CD14-positive monocyte (primary cell): ENCODE measurements around the gene AVL9. TPM values are rescaled to one million over a fixed set of nuclear protein-coding genes. Genes with fewer than 3 reads are reported as not detected.
A peak's percentile ranks its signal among the peaks of the same experiment; 100 is the strongest.

Source experiments
- DNase-seq, 3 donors: peaks; one replicate each; pipeline ENCODE4 v3.0.0-alpha.2; 2011 to 2022
- H2AFZ ChIP-seq: 2 replicates; pipeline ENCODE4 v1.6.0; 2012; ENCODE audit warnings: mild to moderate bottlenecking, low read depth, low read length, inconsistent platforms; ENCODE audit not compliant: insufficient read depth, poor library complexity, severe bottlenecking
- H3K27ac ChIP-seq, 2 donors: 1 replicate in 1 of 2; 2 replicates in 1 of 2; pipeline ENCODE4 v1.5.1; 2012 to 2013; ENCODE audit warnings: low read length in 2 of 2, control low read depth in 1 of 2, inconsistent platforms in 1 of 2, low read depth in 1 of 2, mild to moderate bottlenecking in 1 of 2
- H3K27me3 ChIP-seq, 2 donors: one replicate each; pipeline versions ENCODE4 v1.6.0 to v1.6.1; 2011 to 2013; ENCODE audit warnings: low read length in 2 of 2; ENCODE audit not compliant: control insufficient read depth in 2 of 2, insufficient read depth in 2 of 2
- H3K36me3 ChIP-seq, 2 donors: replicated peaks in 1 of 2; 1 replicate in 1 of 2; 2 replicates in 1 of 2; pipeline versions ENCODE4 v1.5.1 to v1.6.1; 2012 to 2013; ENCODE audit warnings: low read length in 2 of 2, control low read depth in 1 of 2, inconsistent platforms in 1 of 2, mild to moderate bottlenecking in 1 of 2; ENCODE audit not compliant: insufficient read depth in 2 of 2, control insufficient read depth in 1 of 2
- H3K4me1 ChIP-seq, 2 donors: 1 replicate in 1 of 2; 2 replicates in 1 of 2; pipeline versions ENCODE4 v1.5.1 to v1.6.1; 2012 to 2013; ENCODE audit warnings: low read length in 2 of 2, control low read depth in 1 of 2, inconsistent platforms in 1 of 2, mild to moderate bottlenecking in 1 of 2, moderate library complexity in 1 of 2; ENCODE audit not compliant: insufficient read depth in 2 of 2, control insufficient read depth in 1 of 2
- H3K4me2 ChIP-seq: replicated peaks from 2 replicates; pipeline ENCODE3; 2012; ENCODE audit warnings: low read length, moderate library complexity, mild to moderate bottlenecking; ENCODE audit not compliant: poor library complexity, severe bottlenecking; ENCODE audit errors: extremely low read depth
- H3K4me3 ChIP-seq, 3 experiments: fragments of 200-600 bp in 1 of 3; sonication (generic) in 1 of 3; replicated peaks in 1 of 3; 1 replicate in 2 of 3; 2 replicates in 1 of 3; pipeline ENCODE4 v1.5.1; 2011 to 2013; ENCODE audit warnings: low read length in 3 of 3, mild to moderate bottlenecking in 3 of 3, control low read depth in 2 of 3, low read depth in 2 of 3, inconsistent platforms in 1 of 3, moderate library complexity in 1 of 3
- H3K79me2 ChIP-seq: 2 replicates; pipeline ENCODE4 v1.6.0; 2012; ENCODE audit warnings: mild to moderate bottlenecking, control low read depth, inconsistent platforms, low read length, moderate library complexity; ENCODE audit not compliant: insufficient read depth
- H3K9ac ChIP-seq: 2 replicates; pipeline ENCODE4 v1.6.0; 2017; ENCODE audit warnings: low read length, mild to moderate bottlenecking; ENCODE audit not compliant: insufficient read depth, poor library complexity, severe bottlenecking
- H3K9me3 ChIP-seq, 2 donors: replicated peaks in 1 of 2; 1 replicate in 1 of 2; 2 replicates in 1 of 2; pipeline versions ENCODE4 v1.5.1 to v1.6.1; 2012 to 2013; ENCODE audit warnings: low read length in 2 of 2, control low read depth in 1 of 2; ENCODE audit not compliant: control insufficient read depth in 1 of 2, insufficient read depth in 1 of 2
- H4K20me1 ChIP-seq: 2 replicates; pipeline ENCODE4 v1.6.0; 2012; ENCODE audit warnings: mild to moderate bottlenecking, low read length, control low read depth, moderate library complexity; ENCODE audit not compliant: insufficient read depth
- H3K27ac Mint-ChIP-seq, 7 donors: one replicate each; pipeline ENCODE4 v1.8.0; 2020; ENCODE audit warnings: mild to moderate bottlenecking in 7 of 7, mixed read lengths in 7 of 7, moderate library complexity in 6 of 7, inconsistent platforms in 2 of 7
- H3K27me3 Mint-ChIP-seq, 3 donors: one replicate each; pipeline ENCODE4 v1.8.0; 2021 to 2022; ENCODE audit warnings: low read depth in 3 of 3, mild to moderate bottlenecking in 3 of 3, mixed read lengths in 3 of 3, moderate library complexity in 3 of 3, inconsistent platforms in 1 of 3
- H3K36me3 Mint-ChIP-seq, 2 donors: one replicate each; pipeline ENCODE4 v1.8.0; 2020; ENCODE audit warnings: mixed read lengths in 2 of 2, inconsistent platforms in 1 of 2, mild to moderate bottlenecking in 1 of 2
- H3K4me1 Mint-ChIP-seq: one replicate; pipeline ENCODE4 v1.8.0; 2020; ENCODE audit warnings: mild to moderate bottlenecking, mixed read lengths
- H3K4me3 Mint-ChIP-seq, 2 donors: one replicate each; pipeline ENCODE4 v1.8.0; 2020; ENCODE audit warnings: mild to moderate bottlenecking in 2 of 2, mixed read lengths in 2 of 2, moderate library complexity in 1 of 2
- H3K9me3 Mint-ChIP-seq, 7 donors: one replicate each; pipeline ENCODE4 v1.8.0; 2020 to 2022; ENCODE audit warnings: mixed read lengths in 7 of 7, mild to moderate bottlenecking in 6 of 7, moderate library complexity in 6 of 7, inconsistent platforms in 2 of 7
- CTCF ChIP-seq: fragments of 200-600 bp; IDR thresholded peaks from one replicate; pipeline ENCODE4 v1.8.0; 2022; ENCODE audit warnings: antibody characterized with exemption, mild to moderate bottlenecking
- WGBS: methylation state at CpG from one replicate; pipeline ENCODE4 v1.1.5; 2013; ENCODE audit warnings: missing lambda C conversion rate; ENCODE audit not compliant: insufficient coverage; 5-methylcytosine and 5-hydroxymethylcytosine counted together
- intact Hi-C, 2 donors: fragments of 100-400 bp; cut with micrococcal nuclease; formaldehyde crosslinking; loops; one replicate each; pipeline versions ENCODE4 v1.15.0 to v1.15.1; 2023
- polyA plus RNA-seq, 3 donors: library from polyadenylated mRNA; depleted of rRNA in 1 of 3; unstranded in 2 of 3; stranded (reverse) in 1 of 3; fragments of 300-500 nt in 2 of 3; fragments of >200 nt in 1 of 3; fragmentation: Illumina TruSeq in 2 of 3; gene quantifications; 1 replicate in 2 of 3; 2 replicates in 1 of 3; pipeline ENCODE4 v1.2.3, GENCODE V29; 2012 to 2021

AVL9 gene
- polyA plus RNA-seq, 3 donors = 16.3 to 17.1 (median 16.8) TPM

- TF ChIP-seq CTCF = no peak
- Mint-ChIP-seq H3K27me3 (no peaks in the 10 kb centered on the region), H3K9me3 (no peaks in the 10 kb centered on the region), H3K27ac (peak overlapping the region in 1 of 7 donors; percentile 21), H3K36me3 (peaks cover 62 to 84% of the 10 kb centered on the region in 2 donors), H3K4me3 (no peak overlapping the region), H3K4me1 (no peaks in the 10 kb centered on the region)
- DNase-seq = no peak
- H3K9me3 ChIP-seq = no peaks in the 10 kb centered on the region
- no peaks in the 10 kb centered on the region for H4K20me1 ChIP-seq
- no peaks in the 10 kb centered on the region for H3K27me3 ChIP-seq
- H3K9ac ChIP-seq = no peak overlapping the region
- no peak overlapping the region for H3K4me2 ChIP-seq
- H3K27ac ChIP-seq = no peak overlapping the region
- H3K79me2 ChIP-seq = no peaks in the 10 kb centered on the region
- WGBS = 100% methylated on average over 2 of the region's 2 CpGs
- H2AFZ ChIP-seq = no peak overlapping the region
- H3K4me1 ChIP-seq = no peaks in the 10 kb centered on the region
- no peak overlapping the region for H3K4me3 ChIP-seq
- H3K36me3 ChIP-seq = peaks cover 84 to 92% of the 10 kb centered on the region in 2 donors
- intact Hi-C loops = no loop called here
These were observed 82.1 kb downstream of the AVL9 start for GRCh38 chr7:32577421-32577820.

- no peak for TF ChIP-seq CTCF
- no peak for DNase-seq
- no peaks in the 10 kb centered on the region for H4K20me1 ChIP-seq
- H3K36me3 ChIP-seq = peaks cover 86 to 95% of the 10 kb centered on the region in 2 donors
- no peaks in the 10 kb centered on the region for H3K9me3 ChIP-seq
- H3K79me2 ChIP-seq = no peaks in the 10 kb centered on the region
- Mint-ChIP-seq H3K27me3 (no peaks in the 10 kb centered on the region), H3K4me3 (no peak overlapping the region), H3K27ac (no peak overlapping the region), H3K36me3 (peaks cover 65 to 90% of the 10 kb centered on the region in 2 donors), H3K4me1 (no peaks in the 10 kb centered on the region), H3K9me3 (no peaks in the 10 kb centered on the region)
- no peak overlapping the region for H3K27ac ChIP-seq
- H3K27me3 ChIP-seq = no peaks in the 10 kb centered on the region
- intact Hi-C loops = no loop called here
- no CpG with 5 or more reads among the region's 2 CpGs for WGBS
- H2AFZ ChIP-seq = no peak overlapping the region
- no peaks in the 10 kb centered on the region for H3K4me1 ChIP-seq
- H3K4me2 ChIP-seq = no peak overlapping the region
- no peak overlapping the region for H3K9ac ChIP-seq
- no peak overlapping the region for H3K4me3 ChIP-seq
These were observed 84.5 kb downstream of the AVL9 start for GRCh38 chr7:32579776-32580175.
